Smooth muscle cell (in vitro differentiated cells): ENCODE results near the gene MPEG1. TPM values are rescaled to one million over a fixed set of nuclear protein-coding genes. Genes with fewer than 3 reads are reported as not detected.
A peak's percentile ranks its signal among the peaks of the same experiment; 100 is the strongest.

Experiments
- DNase-seq: peaks from one replicate; lab custom pipeline; 2025; ENCODE audit not compliant: unreplicated experiment; lab: John Stamatoyannopoulos, UW
- H2AFZ ChIP-seq: fragments of 200-600 bp; sonication (generic); 2 replicates; pipeline ENCODE4 v1.6.0; 2016; ENCODE audit warnings: antibody characterized with exemption, low read depth, mild to moderate bottlenecking
- H3F3A ChIP-seq: fragments of 200-600 bp; sonication (generic); 2 replicates; pipeline ENCODE4 v1.6.0; 2017; ENCODE audit warnings: antibody characterized with exemption, low read depth
- H3K27ac ChIP-seq: fragments of 200-600 bp; sonication (generic); 2 replicates; pipeline ENCODE4 v1.5.1; 2016; ENCODE audit warnings: low read depth, mild to moderate bottlenecking
- H3K27me3 ChIP-seq: fragments of 200-600 bp; sonication (generic); 2 replicates; pipeline ENCODE4 v1.6.1; 2016; ENCODE audit warnings: low read depth, mild to moderate bottlenecking
- H3K36me3 ChIP-seq: fragments of 200-600 bp; sonication (generic); 2 replicates; pipeline ENCODE4 v1.5.1; 2016; ENCODE audit warnings: low read depth
- H3K4me1 ChIP-seq: fragments of 200-600 bp; sonication (generic); 2 replicates; pipeline ENCODE4 v1.5.1; 2016; ENCODE audit warnings: low read depth
- H3K4me2 ChIP-seq: fragments of 200-600 bp; sonication (generic); 2 replicates; pipeline ENCODE4 v1.6.0; 2016; ENCODE audit warnings: mild to moderate bottlenecking
- H3K4me3 ChIP-seq: fragments of 200-600 bp; sonication (generic); 2 replicates; pipeline ENCODE4 v1.5.1; 2016; ENCODE audit warnings: mild to moderate bottlenecking
- H3K79me2 ChIP-seq: fragments of 200-600 bp; sonication (generic); 2 replicates; pipeline ENCODE4 v1.6.0; 2016; ENCODE audit warnings: low read depth, mild to moderate bottlenecking
- H3K9ac ChIP-seq: fragments of 200-600 bp; sonication (generic); 2 replicates; pipeline ENCODE4 v1.6.0; 2016; ENCODE audit warnings: low read depth
- H3K9me3 ChIP-seq: fragments of 200-600 bp; sonication (generic); replicated peaks from 2 replicates; pipeline ENCODE4 v1.5.1; 2016; ENCODE audit warnings: low read depth
- H4K20me1 ChIP-seq: fragments of 200-600 bp; sonication (generic); 2 replicates; pipeline ENCODE4 v1.6.0; 2016; ENCODE audit warnings: low read depth
- CTCF ChIP-seq: fragments of 200-600 bp; sonication (generic); IDR thresholded peaks from 2 replicates; pipeline ENCODE4 v1.5.1; 2017; ENCODE audit warnings: borderline replicate concordance, mild to moderate bottlenecking, antibody characterized with exemption; ENCODE audit not compliant: insufficient read depth, poor library complexity, severe bottlenecking
- WGBS: methylation state at CpG from one replicate; pipeline ENCODE4 v1.1.7; 2016; ENCODE audit warnings: low lambda C conversion rate; 5-methylcytosine and 5-hydroxymethylcytosine counted together
- polyA plus RNA-seq: library from polyadenylated mRNA; unstranded; fragments of >200 nt; fragmentation: Nextera tagmentation; extraction: Ambion mirVana; gene quantifications from 2 replicates; pipeline ENCODE4 v1.2.1, GENCODE V29; 2016
- total RNA-seq: library from RNA; depleted of rRNA; stranded (reverse); fragments of >200 nt; gene quantifications from 2 replicates; pipeline ENCODE4 v1.2.3, GENCODE V29; 2014

Gene MPEG1
- total and polyA plus RNA-seq, 2 experiments from 2014 or later, result 0.07 to 0.13 TPM

- peaks cover 7% of the 10 kb centered on the region for H3K36me3 ChIP-seq
- no peak overlapping the region for H3K27ac ChIP-seq
- H3K79me2 ChIP-seq, result no peaks in the 10 kb centered on the region
- no peaks in the 10 kb centered on the region for H3K9me3 ChIP-seq
- no peak overlapping the region for H3K9ac ChIP-seq
- no peak overlapping the region for H3K4me2 ChIP-seq
- peaks cover 3% of the 10 kb centered on the region for H4K20me1 ChIP-seq
- H3K4me1 ChIP-seq, result peaks cover 5% of the 10 kb centered on the region
- WGBS, result 96% methylated on average over 2 of the region's 2 CpGs
- DNase-seq, result no peak
- no peak overlapping the region for H3K4me3 ChIP-seq
- no peaks in the 10 kb centered on the region for H3F3A ChIP-seq
- TF ChIP-seq CTCF, result no peak
- no peaks in the 10 kb centered on the region for H3K27me3 ChIP-seq
- H2AFZ ChIP-seq, result no peak overlapping the region
Measured at GRCh38 chr11:59198726-59199125, 14.0 kb downstream of the MPEG1 start.

DNA sequence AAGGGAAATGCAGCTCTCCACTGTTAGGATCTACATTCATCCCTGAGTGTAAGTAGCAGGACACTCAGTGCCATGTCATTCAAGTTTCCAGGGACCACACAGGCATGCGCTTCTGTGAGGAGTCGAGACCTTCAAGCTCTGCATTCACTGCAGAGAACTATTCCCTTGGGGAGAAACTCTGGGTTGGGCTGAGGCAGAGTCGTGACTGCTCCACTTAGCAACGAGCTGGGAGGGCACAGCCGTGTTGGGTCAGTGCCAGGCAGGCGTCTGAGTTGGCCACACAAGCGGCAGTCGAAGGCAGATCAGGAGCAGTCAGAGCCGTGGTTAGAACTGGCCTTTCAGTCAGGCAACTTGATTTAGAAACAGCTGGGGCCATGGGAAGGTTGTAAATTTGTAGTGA, 14.7 kb downstream of the MPEG1 start:
- Histone ChIP-seq H3K4me3 (no peak overlapping the region), H3K4me1 (peaks cover 5% of the 10 kb centered on the region), H3K36me3 (peaks cover 7% of the 10 kb centered on the region), H3K79me2 (no peaks in the 10 kb centered on the region), H3K27ac (no peak overlapping the region), H3F3A (no peaks in the 10 kb centered on the region), H3K4me2 (no peak overlapping the region), H3K9me3 (no peaks in the 10 kb centered on the region), H2AFZ (no peak overlapping the region), H3K27me3 (no peaks in the 10 kb centered on the region), H3K9ac (no peak overlapping the region), H4K20me1 (peaks cover 3% of the 10 kb centered on the region)
- 64% methylated on average over 9 of the region's 9 CpGs for WGBS
- no peak for TF ChIP-seq CTCF
- peak; percentile 30 for DNase-seq

GRCh38 chr11:59196777-59197176, 15.9 kb downstream of the MPEG1 start:
- Histone ChIP-seq H3K79me2 (no peaks in the 10 kb centered on the region), H3K4me3 (no peak overlapping the region), H3K27ac (no peak overlapping the region), H3K4me2 (no peak overlapping the region), H3K4me1 (peaks cover 5% of the 10 kb centered on the region), H3K36me3 (peaks cover 10% of the 10 kb centered on the region), H2AFZ (no peak overlapping the region), H3K9me3 (no peaks in the 10 kb centered on the region), H4K20me1 (peaks cover 3% of the 10 kb centered on the region), H3K27me3 (no peaks in the 10 kb centered on the region), H3K9ac (no peak overlapping the region), H3F3A (no peaks in the 10 kb centered on the region)
- no peak for TF ChIP-seq CTCF
- no peak for DNase-seq
- 98% methylated on average over 2 of the region's 2 CpGs for WGBS

- Histone ChIP-seq H2AFZ (no peak overlapping the region), H3K27ac (no peak overlapping the region), H3F3A (no peaks in the 10 kb centered on the region), H3K4me1 (peaks cover 5% of the 10 kb centered on the region), H3K27me3 (no peaks in the 10 kb centered on the region), H3K9ac (no peak overlapping the region), H3K4me2 (no peak overlapping the region), H3K9me3 (no peaks in the 10 kb centered on the region), H3K4me3 (no peak overlapping the region), H3K79me2 (no peaks in the 10 kb centered on the region), H4K20me1 (peaks cover 3% of the 10 kb centered on the region), H3K36me3 (peaks cover 10% of the 10 kb centered on the region)
- DNase-seq, result no peak
- WGBS, result 97% methylated on average over 4 of the region's 4 CpGs
- no peak for TF ChIP-seq CTCF
Measured at GRCh38 chr11:59195586-59195985, 17.1 kb downstream of the MPEG1 start.
